ENCODE results near the gene PCGF1. TPM values are rescaled to one million over a fixed set of nuclear protein-coding genes. Genes with fewer than 3 reads are reported as not detected.
A peak's percentile ranks its signal among the peaks of the same experiment; 100 is the strongest.

The PCGF1 gene
- total and polyA plus RNA-seq, 9 of the 15 experiments (the other 6 are each of a cell fraction or from before 2014, with no cell fraction given): 20.3 to 45.7 (median 29.3) TPM

GRCh38 chr2:74529357-74530238 is 22.1 kb upstream of the PCGF1 start, which contains the start of the genes AUP1 and HTRA2 (continued):
- TF ChIP-seq CHD7 (IDR thresholded peaks at IDR 0.05; ENCODE audit: low read depth, low read length): no peak
- no peak for TF ChIP-seq ZNF707 (CRISPR knock-in tag; conservative IDR thresholded peaks at IDR 0.05)
- peak; percentile 55 for TF ChIP-seq ZFX (CRISPR knock-in tag; IDR thresholded peaks at IDR 0.05)
- TF ChIP-seq E2F6 (IDR thresholded peaks at IDR 0.05; ENCODE audit: borderline replicate concordance in 1 of 2, extremely low read depth in 1 of 2, insufficient read depth in 1 of 2, insufficient read length in 1 of 2, low read depth in 1 of 2, low read length in 1 of 2, poor library complexity in 1 of 2, severe bottlenecking in 1 of 2): peak; percentile 42 to 45
- no peak; the same call in 1 of the 2 replicates for TF ChIP-seq HDAC8 (tag; IDR thresholded peaks at IDR 0.05)
- TF ChIP-seq CSDE1 (IDR thresholded peaks at IDR 0.05): no peak
- TF ChIP-seq CC2D1A (IDR thresholded peaks at IDR 0.05): no peak
- TF ChIP-seq MYNN (IDR thresholded peaks at IDR 0.05): no peak; the same call in 1 of the 2 replicates
- TF ChIP-seq MYNN (CRISPR knock-in tag; IDR thresholded peaks at IDR 0.05): no peak
- TF ChIP-seq SMAD1 (IDR thresholded peaks at IDR 0.05; ENCODE audit: low read depth, low read length, partially characterized antibody): no peak
- TF ChIP-seq NR3C1 (CRISPR knock-in tag; IDR thresholded peaks at IDR 0.05): no peak
- no peak for TF ChIP-seq ZNF75A (CRISPR knock-in tag; IDR thresholded peaks at IDR 0.05)
- TF ChIP-seq KLF6 (CRISPR knock-in tag; IDR thresholded peaks at IDR 0.05; ENCODE audit: borderline replicate concordance): no peak
- no peak for TF ChIP-seq RBM34 (IDR thresholded peaks at IDR 0.05; ENCODE audit: borderline replicate concordance, insufficient read depth, low read length)

Measured in K562 (cell line).